KMS-11 (cell line): Measurements from ENCODE around the gene CSK.

ENCODE experiments used
- H2AFZ ChIP-seq: fragments of 200-600 bp; sonication (generic); 2 replicates; pipeline ENCODE4 v1.6.1; 2016; ENCODE audit warnings: antibody characterized with exemption, mixed run types, low read depth
- H3K27ac ChIP-seq: fragments of 200-600 bp; sonication (generic); 2 replicates; pipeline ENCODE4 v1.6.1; 2016; ENCODE audit warnings: mild to moderate bottlenecking, mixed run types
- H3K27me3 ChIP-seq: fragments of 200-600 bp; sonication (generic); 2 replicates; pipeline ENCODE4 v1.6.1; 2017; ENCODE audit warnings: mild to moderate bottlenecking, low read depth, mixed run types, moderate library complexity; ENCODE audit not compliant: insufficient read depth
- H3K36me3 ChIP-seq: fragments of 200-600 bp; sonication (generic); 2 replicates; pipeline ENCODE4 v1.6.1; 2017; ENCODE audit warnings: mild to moderate bottlenecking, mixed run types; ENCODE audit not compliant: insufficient read depth
- H3K4me1 ChIP-seq: fragments of 200-600 bp; sonication (generic); 2 replicates; pipeline ENCODE4 v1.6.1; 2016; ENCODE audit warnings: mild to moderate bottlenecking, low read depth, mixed run types; ENCODE audit not compliant: poor library complexity, severe bottlenecking
- H3K4me2 ChIP-seq: fragments of 200-600 bp; sonication (generic); 2 replicates; pipeline ENCODE4 v1.7.0; 2016; ENCODE audit warnings: mild to moderate bottlenecking, mixed run types
- H3K4me3 ChIP-seq: fragments of 200-600 bp; sonication (generic); IDR thresholded peaks from 2 replicates; pipeline ENCODE4 v1.6.1; 2017; ENCODE audit warnings: low read depth, low read length, mixed read lengths; ENCODE audit not compliant: insufficient read depth
- H3K79me2 ChIP-seq: fragments of 200-600 bp; sonication (generic); 2 replicates; pipeline ENCODE4 v1.6.1; 2016; ENCODE audit warnings: low read depth, mixed run types; ENCODE audit not compliant: insufficient read depth
- H3K9ac ChIP-seq: fragments of 200-600 bp; sonication (generic); 2 replicates; pipeline ENCODE4 v1.6.1; 2016; ENCODE audit warnings: mild to moderate bottlenecking, mixed run types
- H4K20me1 ChIP-seq: fragments of 200-600 bp; sonication (generic); 2 replicates; pipeline ENCODE4 v1.6.1; 2016; ENCODE audit warnings: mild to moderate bottlenecking, mixed run types; ENCODE audit not compliant: insufficient read depth
- CTCF ChIP-seq: fragments of 200-600 bp; sonication (generic); conservative IDR thresholded peaks from 2 replicates; pipeline ENCODE4 v1.6.1; 2017; ENCODE audit warnings: low read depth, mild to moderate bottlenecking, antibody characterized with exemption, low read length, moderate library complexity, mixed read lengths

Gene CSK

GRCh38 chr15:74836846-74837245, 55.0 kb downstream of the CSK start:
- Histone ChIP-seq H3K27me3 (no peaks in the 10 kb centered on the region; the same call in 1 of the 2 replicates), H3K4me2 (no peak overlapping the region), H3K27ac (no peak overlapping the region), H3K9ac (no peak overlapping the region), H4K20me1 (no peaks in the 10 kb centered on the region), H3K79me2 (no peaks in the 10 kb centered on the region), H2AFZ (no peak overlapping the region), H3K4me1 (no peaks in the 10 kb centered on the region), H3K36me3 (no peaks in the 10 kb centered on the region), H3K4me3 (no peak overlapping the region)
- TF ChIP-seq CTCF, result no peak

- H2AFZ ChIP-seq, result no peak overlapping the region
- H3K4me1 ChIP-seq, result no peaks in the 10 kb centered on the region
- TF ChIP-seq CTCF, result no peak
- no peak overlapping the region for H3K9ac ChIP-seq
- no peak overlapping the region for H3K4me2 ChIP-seq
- H3K4me3 ChIP-seq, result no peak overlapping the region
- no peaks in the 10 kb centered on the region for H4K20me1 ChIP-seq
- no peaks in the 10 kb centered on the region; the same call in 1 of the 2 replicates for H3K27me3 ChIP-seq
- H3K36me3 ChIP-seq, result no peaks in the 10 kb centered on the region
- no peak overlapping the region for H3K27ac ChIP-seq
- H3K79me2 ChIP-seq, result no peaks in the 10 kb centered on the region
Observed at GRCh38 chr15:74837482-74838136, 55.7 kb downstream of the CSK start.

- no peak for TF ChIP-seq CTCF
- Histone ChIP-seq H3K79me2 (no peaks in the 10 kb centered on the region), H3K27me3 (no peaks in the 10 kb centered on the region; the same call in 1 of the 2 replicates), H3K4me2 (no peak overlapping the region), H3K36me3 (no peaks in the 10 kb centered on the region), H4K20me1 (no peaks in the 10 kb centered on the region), H3K4me1 (no peaks in the 10 kb centered on the region), H2AFZ (no peak overlapping the region), H3K4me3 (no peak overlapping the region), H3K9ac (no peak overlapping the region), H3K27ac (no peak overlapping the region)
Observed at GRCh38 chr15:74838137-74838516, 56.2 kb downstream of the CSK start.

- no peaks in the 10 kb centered on the region for H3K79me2 ChIP-seq
- H2AFZ ChIP-seq, result no peak overlapping the region
- H3K4me1 ChIP-seq, result peaks cover 6% of the 10 kb centered on the region
- no peaks in the 10 kb centered on the region for H3K36me3 ChIP-seq
- no peak overlapping the region for H3K27ac ChIP-seq
- H4K20me1 ChIP-seq, result no peaks in the 10 kb centered on the region
- no peak overlapping the region for H3K4me2 ChIP-seq
- H3K9ac ChIP-seq, result no peak overlapping the region
- H3K27me3 ChIP-seq, result no peaks in the 10 kb centered on the region
- TF ChIP-seq CTCF, result no peak
- H3K4me3 ChIP-seq, result no peak overlapping the region
Observed at GRCh38 chr15:74838746-74839525, 57.1 kb downstream of the CSK start.
